GM18520 (cell line): ENCODE data around the gene COBL.

Experiments
- ATAC-seq: cut with Tn5 transposase; IDR thresholded peaks from one replicate; pipeline ENCODE4 v1.9.1; 2021; ENCODE audit not compliant: unreplicated experiment

Gene COBL

DNA sequence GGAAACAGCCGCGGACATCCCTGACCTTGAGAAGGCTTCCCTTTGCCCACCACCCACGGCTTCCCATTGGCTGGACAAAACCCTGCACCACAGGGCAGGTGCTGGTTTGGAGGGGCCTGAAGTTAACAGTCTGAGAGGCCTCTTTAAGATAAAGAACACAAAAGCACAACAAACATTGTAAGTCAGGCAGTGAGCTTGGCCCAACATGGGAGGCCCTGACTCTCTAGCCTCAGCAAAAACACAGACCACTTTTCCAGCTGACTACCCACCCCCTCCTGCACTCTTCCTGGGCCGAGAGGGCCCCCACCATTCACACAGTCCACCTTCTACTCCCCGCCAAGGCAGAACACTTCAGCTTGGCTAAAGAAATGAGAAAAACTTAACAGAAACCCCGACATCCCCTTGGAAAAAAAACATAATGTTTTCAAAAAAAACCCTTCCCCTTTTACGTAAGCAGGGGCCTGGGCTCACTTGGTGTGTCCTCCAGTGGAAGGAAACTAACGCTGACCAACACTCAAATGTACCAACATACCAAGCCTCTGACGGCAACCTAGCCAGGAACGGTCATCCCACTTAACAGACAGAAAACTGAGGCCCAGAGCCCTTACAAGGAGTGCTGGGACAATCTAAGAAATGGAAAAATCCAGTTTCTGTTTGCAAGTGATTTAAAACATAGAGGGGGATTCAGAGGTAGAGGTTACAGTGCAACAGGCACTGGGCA lies 80.9 kb downstream of the COBL start:
- no peak for ATAC-seq

DNA sequence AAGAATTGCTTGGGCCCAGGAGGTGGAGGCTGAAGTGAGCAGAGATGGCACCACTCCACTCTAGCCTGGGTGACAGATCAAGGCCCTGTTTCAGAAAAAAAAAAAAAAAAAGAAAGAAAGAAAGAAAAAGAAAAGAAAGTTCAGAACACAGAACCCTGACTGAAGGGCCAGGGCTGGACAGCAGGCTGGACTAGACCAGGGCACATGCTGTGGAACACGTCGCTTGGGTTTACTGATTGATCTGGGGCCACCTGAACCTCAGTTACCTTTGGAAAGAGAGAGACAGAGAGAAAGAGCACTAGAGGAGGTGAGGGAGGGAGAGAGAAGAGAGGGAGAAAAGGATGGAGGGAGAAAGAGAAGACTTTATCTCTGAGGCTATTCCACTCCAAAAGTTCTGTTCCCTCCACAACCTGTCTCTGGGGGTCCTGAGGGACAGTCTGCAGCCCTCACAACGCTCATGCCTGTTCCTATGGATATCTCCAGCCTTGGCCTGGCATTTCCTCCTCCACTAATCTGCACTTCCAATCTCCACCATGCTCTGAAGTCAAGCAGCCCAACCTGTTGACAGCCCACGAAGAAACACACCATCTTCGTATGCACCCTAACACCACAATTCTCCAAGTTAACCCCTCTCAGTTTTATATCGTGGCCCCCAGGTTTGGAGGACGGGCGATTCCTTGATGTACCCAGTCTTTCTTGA lies 81.8 kb downstream of the COBL start:
- ATAC-seq: no peak

- ATAC-seq: no peak
Measured at GRCh38 chr7:51234139-51234538, 82.5 kb downstream of the COBL start.

DNA sequence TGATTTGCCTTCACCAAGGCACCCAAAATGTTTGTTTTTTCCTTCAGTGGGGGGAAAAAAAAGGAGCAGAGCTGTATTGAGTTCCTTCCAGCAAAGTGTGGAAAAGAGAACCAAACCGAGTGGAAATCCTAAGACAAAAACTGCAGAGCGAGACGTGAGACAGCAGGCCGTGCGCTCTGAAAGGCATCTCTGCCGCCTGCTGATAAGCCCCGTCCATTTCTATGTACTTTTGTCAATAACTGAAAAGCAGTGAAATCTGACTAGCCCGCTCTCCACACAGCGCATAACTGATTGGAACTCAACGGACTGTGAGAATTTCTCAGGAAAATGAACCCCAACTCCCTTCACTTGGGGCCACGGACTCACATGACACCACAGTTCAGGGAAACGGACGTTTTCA lies 83.2 kb downstream of the COBL start:
- no peak for ATAC-seq

DNA sequence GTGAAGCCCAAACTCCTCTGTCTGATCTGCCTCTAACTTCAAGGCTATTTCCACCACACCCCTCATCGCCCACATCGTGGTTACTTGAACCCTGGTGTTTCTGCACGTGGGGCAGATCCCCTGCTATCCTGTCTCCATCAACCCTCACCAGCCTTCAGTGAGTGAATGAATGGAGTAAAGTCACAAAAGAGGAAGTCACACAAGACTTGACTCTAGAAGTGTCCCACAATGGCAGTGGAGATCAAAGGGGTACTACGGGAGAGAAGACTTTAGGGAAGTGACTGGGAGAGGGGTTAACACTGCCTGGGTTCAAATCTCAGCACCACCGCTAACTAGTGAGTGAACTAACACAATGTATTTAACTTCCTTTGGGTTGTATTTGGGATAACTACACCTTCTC lies 85.9 kb downstream of the COBL start:
- no peak for ATAC-seq

- no peak for ATAC-seq
Measured at GRCh38 chr7:51230324-51230625, 86.3 kb downstream of the COBL start.

DNA sequence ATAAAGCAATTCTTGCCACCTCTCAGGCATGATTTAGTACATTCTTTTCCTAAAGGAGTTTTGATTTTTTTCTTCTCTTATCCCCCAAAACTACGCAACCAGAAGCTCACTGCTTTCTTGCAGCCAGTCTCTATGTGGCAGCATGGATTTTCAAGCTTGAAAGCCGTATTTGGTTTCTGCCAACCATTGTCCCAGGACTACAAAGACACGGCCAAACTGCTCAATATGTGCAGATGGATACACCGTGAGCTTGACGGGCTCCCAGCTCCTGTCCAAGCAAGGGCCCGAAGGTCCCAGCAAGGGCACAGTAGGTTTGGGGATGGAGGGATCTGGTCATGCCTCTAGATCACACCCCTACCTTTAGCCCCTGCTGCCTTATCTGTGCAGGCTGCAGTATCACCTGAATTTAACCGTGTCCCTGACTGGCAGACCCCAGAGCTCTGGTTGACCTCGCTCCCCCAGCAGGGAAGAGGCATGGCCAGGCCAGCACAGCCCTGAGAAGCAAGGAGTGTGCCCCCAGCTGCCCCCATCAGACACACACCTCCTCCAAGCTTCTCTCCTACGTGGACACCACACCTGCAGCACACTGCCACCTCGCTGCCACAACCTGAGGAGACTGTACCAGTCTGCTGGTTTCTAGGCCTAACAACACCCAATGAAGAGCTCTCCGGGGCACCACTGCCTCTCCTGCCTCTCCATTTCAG lies 86.8 kb downstream of the COBL start:
- ATAC-seq: no peak

- ATAC-seq: no peak
Measured at GRCh38 chr7:51229106-51229537, 87.5 kb downstream of the COBL start.

DNA sequence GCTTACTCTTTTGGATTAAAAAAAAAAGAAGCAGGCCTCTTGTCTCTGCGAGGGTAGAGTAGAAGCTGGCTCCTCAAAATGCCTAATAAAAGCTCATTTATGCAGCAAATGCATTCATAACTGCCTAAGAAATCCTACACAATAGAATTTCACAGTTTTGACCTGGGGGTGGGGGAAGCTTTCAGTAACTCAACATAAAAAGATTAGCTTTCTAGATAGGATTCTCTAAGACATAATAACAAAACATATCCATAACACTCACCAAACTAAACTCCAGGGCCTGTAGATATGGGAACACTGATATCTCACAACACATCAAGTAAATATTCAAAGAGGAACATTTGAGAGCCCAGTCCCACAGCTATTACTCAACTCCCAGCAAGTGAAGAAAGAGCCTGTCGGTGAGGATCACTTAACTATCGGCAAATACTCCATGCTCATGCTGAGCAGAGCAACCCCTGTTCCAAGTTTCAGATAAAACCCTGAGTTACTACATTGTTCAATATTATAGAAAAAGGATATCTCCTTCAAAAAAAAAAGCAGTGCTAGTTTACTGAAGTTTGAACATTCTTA lies 88.1 kb downstream of the COBL start:
- ATAC-seq: no peak

DNA sequence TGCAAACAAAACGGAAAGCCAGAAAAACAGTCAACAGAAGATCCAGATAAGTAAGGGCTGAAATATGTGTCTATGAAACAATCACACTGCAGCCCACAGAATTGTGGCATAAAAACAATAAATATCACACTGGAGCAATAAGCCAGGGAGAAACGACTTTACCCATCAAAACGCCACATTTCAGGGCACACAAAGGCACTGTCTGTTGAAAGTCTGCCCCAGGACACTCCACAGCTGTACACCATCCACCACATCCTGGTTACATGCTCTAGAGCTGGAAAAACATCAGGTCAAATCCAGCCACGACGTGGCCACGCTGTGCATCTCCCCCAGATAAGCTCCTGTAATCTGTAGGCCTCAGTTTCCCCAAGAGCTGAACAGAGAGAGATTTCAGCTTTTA lies 88.7 kb downstream of the COBL start:
- ATAC-seq: no peak

DNA sequence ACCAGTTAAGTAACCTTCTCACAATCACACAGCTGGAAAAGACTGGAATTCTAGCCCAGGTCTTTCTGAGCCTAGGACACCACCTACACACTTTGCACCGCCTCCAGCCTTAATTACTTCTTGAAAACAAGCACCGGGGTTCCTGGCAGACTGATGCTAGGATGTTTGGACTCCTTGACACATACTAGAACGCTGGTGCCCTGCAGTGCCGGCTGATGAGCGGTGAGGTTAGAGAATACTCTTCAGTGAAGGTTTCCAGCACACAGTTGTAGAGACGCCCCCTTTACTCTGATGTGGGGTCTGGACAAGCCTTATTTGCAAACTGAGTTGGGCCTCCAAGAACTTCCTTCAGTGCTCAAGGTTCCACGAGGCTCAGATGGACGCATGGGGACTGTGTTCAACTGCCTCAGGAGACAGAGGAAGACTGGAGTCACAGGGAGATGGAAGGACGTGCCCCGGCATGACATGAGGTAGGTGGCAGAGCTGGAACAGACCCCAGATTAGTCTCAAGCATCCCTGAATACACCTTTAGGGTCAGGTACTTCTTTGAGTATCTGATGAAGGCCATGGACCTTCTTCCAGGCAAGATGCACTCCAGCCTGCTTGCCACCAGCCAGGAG lies 89.6 kb downstream of the COBL start:
- no peak for ATAC-seq

DNA sequence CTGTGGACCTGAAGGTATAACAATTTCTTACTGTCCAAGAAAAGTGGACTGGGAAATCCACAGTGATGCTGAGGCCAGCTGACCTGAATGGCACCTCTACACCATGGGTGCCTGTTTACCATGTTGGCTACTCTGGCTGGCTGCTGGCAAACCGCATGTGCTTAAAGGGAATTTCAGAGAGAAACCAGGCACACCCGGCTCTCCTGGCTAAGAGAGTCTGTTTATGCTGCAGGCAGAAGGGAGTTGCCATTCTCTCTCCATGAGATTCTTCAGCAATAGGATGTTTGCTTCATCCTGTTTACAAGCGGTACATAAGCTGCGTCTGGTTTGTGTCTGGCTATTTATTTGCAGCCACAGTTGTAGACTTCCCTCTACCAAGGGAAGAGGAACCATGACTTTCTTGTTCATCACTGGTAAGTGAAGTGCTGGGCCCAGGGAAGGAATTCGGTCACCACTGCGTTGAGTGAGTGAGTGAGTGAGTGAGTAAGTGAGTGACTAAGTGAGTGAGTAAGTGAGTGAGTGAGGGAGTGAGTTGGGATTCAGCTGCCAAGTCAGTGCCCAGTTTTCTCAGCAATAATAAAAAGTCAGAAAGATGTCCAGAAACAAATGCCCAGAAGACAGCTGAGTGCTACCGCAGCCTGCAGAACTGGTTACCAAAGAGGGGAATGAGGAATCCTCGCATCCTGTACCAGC lies 90.4 kb downstream of the COBL start:
- ATAC-seq: no peak

- ATAC-seq: no peak
Measured at GRCh38 chr7:51224811-51225595, 91.6 kb downstream of the COBL start.

- no peak for ATAC-seq
Measured at GRCh38 chr7:51223505-51223904, 93.1 kb downstream of the COBL start.

DNA sequence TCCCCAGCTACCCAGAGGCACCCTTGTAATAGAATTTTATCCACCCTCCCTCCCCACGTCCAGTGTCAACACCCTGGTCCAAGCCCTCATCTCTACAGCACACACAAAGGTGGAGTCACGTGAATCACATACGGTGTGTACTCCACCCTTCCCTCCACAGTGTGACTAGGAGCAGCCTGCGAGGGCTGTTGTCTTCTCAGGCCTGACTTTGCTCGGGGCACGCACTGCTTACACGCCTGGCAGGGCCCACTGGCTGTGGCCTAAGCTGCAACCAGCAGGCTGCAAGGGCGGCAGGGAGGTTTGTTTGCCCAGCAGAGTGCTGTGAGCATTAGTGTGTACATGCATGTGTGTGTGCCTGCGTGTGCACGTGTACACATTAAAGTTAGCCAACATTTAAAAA lies 93.7 kb downstream of the COBL start:
- no peak for ATAC-seq

DNA sequence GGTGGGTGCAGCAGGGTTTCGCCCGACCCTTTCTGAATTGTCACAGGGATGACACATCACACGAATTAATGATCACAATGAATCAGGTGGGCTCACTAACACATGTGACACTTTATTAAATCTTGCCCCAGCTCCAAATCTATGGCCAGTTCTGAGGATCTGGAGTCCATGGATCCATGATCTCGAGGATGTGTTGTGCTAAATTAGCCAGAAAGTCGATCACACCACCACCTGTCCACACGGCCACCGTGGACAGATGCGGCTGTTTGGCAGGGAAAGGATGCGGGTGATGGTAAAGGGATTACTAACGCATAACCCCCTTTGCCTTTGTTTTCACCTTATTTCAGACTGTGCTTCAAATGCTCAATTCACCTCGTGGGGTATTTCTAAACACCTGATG lies 96.4 kb downstream of the COBL start:
- ATAC-seq: no peak

DNA sequence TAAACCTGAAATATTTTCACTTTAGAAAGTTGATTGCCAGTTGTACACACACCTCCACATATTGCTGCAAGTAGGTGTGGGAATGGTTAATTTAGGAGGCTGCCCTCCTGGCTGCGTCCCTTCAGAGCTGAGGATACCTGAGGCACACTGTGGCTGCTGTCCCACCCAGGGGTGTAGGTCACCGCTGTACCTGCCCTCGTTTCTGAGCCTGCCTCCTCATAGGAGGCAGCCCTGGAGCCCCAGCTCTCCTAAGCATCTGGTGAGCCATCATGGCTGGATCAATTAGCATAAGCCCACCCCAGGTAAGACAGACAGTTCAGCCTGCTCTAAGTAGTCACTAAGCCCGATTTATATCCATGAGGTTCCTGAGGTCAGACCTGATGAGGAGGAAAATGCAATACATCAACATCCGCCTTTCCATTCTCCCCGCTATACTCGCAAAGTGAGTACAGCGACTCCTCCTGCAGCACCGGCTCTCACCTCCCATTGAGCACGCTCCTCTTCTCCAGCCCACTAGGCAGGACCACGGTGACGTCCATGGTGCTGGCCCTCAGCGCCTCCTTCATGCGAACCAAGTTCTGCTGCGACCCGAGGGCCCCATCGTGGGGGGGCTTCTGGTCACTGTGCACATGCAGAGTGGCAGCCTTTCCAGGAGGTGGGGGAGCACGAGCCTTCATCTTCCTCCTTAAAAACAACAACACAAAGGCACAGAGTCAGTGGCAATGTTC lies 97.2 kb downstream of the COBL start:
- ATAC-seq: no peak

- ATAC-seq: no peak
Measured at GRCh38 chr7:51217804-51218203, 98.8 kb downstream of the COBL start.

- ATAC-seq: no peak
Measured at GRCh38 chr7:51214098-51214497, 102.5 kb downstream of the COBL start.

GRCh38 chr7:51213618-51214017 lies 103.0 kb downstream of the COBL start:
- ATAC-seq: no peak
